Stimulated activated CD8-positive, alpha-beta memory T cell treated with anti-CD3 and anti-CD28 coated beads, Interleukin-7, amount 100 ng/mL, for 4 hours (primary cell): Measurements from ENCODE around the gene MIA3.
"Not testable (repeated sequence)": the region's sequence is repeated elsewhere in the genome, so short reads cannot be mapped to it uniquely, and the experiment has no call there.

ENCODE experiments used
- DNase-seq, 2 donors: peaks; one replicate each; pipeline ENCODE4 v3.0.0-alpha.2; 2020; ENCODE audit warnings: low read depth in 2 of 2

MIA3 gene

DNA sequence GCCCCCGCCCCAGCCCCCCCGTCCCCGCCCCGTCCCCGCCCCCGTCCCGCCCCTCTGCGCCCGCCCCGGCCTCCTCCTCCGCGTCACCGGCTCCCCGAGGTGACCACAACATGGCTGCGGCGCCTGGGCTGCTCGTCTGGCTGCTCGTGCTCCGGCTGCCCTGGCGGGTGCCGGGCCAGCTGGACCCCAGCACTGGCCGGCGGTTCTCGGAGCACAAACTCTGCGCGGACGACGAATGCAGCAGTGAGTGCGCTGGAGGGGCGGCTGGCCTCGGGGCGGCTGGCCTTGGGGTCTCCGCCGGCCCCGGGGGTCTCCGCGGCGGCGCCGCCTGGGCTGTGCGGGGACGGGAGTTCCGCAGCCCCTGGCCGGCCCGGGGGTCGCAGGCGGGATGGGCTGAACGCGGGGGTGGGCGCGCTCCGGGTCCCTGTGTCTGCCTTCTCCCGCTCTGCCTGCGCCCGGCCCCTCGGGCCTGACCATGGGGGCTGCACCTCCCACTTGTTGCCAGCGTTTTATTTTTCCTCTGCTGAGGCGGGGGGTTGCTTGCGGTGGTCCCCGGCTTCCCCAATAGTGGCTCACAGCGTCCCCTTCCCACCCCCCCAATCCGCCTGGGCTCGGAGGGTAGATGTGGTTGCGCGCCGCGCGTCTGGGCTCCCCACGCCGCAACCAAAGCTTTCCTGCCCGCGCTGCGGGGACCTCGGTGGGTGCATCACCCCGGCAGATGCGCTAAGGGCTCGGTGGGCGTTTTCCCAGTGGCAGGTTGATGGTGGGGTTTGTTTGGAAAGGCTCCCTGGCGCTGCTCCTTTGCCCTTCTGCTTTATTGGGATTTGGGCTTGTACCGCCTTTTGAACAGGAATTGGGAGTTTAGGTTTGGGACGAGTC, at the start of gene MIA3:
Gene MIA3 (plus strand): TSS at position 97 of the 879 bp plus-strand sequence. CDS start 14 bp downstream, at position 111.
- peak; percentile 13 to 39 for DNase-seq

DNA sequence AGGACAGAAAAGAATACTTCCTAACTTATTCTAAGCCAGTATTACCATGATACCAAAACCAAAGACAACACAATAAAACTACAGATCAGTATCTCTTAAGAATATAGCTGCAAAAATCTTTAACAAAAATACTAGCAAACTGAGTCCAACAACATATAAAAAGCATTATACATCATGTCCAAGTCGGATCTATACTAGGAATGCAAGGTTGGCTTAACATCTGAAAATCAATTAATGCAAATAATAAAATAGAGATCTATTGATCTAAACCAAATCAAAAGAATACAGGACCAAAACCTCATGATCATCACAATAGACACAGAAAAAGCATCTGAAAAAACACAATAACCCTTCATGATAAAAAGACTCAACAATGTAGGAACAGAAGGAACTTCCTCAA, 47.1 kb upstream of the MIA3 start:
- no peak for DNase-seq

- DNase-seq: no peak
These were observed 38.6 kb upstream of the MIA3 start for GRCh38 chr1:222579316-222579715.

DNA sequence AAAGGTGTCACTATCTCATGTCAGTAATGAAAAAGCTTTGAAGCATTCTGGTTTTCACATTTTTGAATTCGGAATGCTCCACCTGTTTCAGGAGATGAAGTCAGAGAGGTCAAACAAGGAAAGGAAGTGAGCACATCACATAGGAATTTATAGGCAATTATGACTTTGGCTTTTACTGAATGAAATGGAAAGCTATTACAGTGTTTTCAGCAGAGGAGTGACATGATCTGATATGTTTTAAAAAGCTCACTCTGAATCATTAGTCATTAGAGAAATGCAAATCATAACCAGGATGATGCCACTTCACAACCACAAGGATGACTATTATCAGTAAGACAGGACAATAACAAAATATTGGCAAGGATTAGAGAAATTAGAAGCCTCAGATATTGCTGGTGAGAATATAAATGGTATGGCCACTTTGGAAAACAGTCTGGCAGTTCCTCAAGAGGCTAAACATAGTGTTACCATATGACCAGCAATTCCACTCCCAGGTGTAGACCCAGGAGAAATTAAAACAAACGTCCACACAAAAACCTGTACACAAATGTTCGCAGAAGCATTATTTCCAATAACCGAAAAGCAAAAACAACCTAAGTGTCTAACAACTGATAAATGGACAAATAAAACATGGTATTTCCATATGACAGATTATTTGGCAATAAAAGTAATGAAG, 35.7 kb upstream of the MIA3 start:
- DNase-seq: no peak

GRCh38 chr1:222583079-222583478, 34.8 kb upstream of the MIA3 start:
- no peak for DNase-seq

- DNase-seq: no peak
These were observed 31.1 kb upstream of the MIA3 start for GRCh38 chr1:222586842-222587241.

DNA sequence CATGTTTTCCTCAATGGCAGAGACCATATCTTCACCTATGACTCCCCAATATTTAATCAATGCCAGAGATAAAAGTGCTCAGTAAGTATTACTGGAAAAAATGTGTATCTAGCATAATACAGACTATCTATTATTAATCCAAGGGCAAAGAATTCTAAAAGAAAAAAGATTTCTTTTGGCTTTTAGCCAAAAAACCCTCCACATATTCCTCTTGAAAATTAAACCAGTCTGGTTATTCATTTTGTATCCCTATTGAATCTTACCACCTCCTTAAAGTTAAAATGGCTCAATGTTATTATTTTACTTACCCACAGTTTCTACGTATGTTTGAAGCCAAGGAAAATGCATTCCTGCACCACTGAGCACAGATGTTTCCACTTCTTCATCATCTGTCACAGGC, 29.8 kb upstream of the MIA3 start:
- no peak for DNase-seq

GRCh38 chr1:222589462-222590302, 28.2 kb upstream of the MIA3 start, which contains the start of gene TAF1A:
TSS of gene TAF1A (minus strand) at chr1:222589933.
- DNase-seq: peak; percentile 79 to 81

DNA sequence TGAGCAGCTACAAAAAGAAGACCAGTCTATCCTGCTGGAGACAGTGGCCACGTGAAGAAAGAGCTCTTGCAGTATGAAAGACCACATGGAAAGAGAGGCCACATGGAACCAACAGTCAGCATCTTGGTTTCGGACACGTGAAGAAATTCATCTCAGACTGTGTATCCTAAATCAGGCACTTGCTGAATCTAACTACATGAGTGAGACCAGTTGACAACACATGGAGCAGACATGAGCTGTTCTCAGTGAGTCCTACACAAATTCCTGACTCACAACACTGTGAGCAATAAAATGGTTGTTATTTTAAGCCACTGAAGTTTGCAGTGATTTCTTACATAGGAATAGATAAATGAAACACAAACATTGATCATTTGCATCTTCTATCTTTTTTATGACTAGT, 25.7 kb upstream of the MIA3 start:
- no peak for DNase-seq

DNA sequence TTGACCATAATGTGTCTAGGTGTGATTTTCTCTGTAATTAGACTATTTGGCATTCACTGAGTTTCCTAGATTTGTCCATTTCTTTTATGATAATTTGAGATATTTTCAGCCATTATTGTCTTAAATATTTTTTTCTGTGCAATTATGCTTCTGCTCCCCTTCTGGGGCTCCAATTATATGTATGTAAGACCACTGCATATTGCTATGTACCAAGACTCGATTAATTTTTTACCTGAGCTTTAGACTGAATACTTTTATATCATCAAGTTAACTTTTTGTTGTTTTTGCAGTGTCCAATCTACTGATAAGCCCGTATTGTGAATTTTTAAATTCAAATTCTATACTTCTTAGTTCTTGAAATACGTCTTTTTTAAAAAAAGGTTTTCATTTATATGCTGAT, 23.1 kb upstream of the MIA3 start:
- DNase-seq: no peak

- DNase-seq: no peak
These were observed 21.2 kb upstream of the MIA3 start for GRCh38 chr1:222596696-222597095.

- DNase-seq: no peak
These were observed 17.6 kb upstream of the MIA3 start for GRCh38 chr1:222600281-222600680.

GRCh38 chr1:222601257-222601656, 16.6 kb upstream of the MIA3 start:
- DNase-seq: no peak

GRCh38 chr1:222606757-222607156, 11.1 kb upstream of the MIA3 start:
- no peak for DNase-seq

GRCh38 chr1:222609111-222609510, 8.8 kb upstream of the MIA3 start:
- not testable (repeated sequence) for DNase-seq

GRCh38 chr1:222610728-222611127, 7.2 kb upstream of the MIA3 start:
- DNase-seq: no peak

DNA sequence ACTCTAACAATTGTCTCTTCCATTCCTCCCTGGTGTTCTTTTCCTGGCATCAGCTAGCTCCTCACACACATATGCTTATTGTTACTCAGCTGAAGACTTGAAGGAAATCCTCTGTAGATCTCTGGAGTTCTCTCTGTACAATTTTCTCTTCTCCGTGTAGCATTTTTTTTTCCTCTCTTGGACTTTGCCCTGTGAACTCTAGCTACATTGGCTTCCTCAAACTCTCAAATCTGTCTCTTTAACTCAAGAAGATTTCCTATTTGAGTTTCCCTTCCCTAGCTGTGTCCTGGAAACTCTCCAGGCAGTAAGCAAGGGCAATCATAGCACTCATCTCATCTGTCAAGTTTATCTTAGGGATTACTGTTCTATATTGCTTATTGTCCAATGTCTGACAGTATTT, 4.3 kb upstream of the MIA3 start:
- DNase-seq: no peak

- DNase-seq: no peak
These were observed 1.4 kb upstream of the MIA3 start for GRCh38 chr1:222616525-222616924.

DNA sequence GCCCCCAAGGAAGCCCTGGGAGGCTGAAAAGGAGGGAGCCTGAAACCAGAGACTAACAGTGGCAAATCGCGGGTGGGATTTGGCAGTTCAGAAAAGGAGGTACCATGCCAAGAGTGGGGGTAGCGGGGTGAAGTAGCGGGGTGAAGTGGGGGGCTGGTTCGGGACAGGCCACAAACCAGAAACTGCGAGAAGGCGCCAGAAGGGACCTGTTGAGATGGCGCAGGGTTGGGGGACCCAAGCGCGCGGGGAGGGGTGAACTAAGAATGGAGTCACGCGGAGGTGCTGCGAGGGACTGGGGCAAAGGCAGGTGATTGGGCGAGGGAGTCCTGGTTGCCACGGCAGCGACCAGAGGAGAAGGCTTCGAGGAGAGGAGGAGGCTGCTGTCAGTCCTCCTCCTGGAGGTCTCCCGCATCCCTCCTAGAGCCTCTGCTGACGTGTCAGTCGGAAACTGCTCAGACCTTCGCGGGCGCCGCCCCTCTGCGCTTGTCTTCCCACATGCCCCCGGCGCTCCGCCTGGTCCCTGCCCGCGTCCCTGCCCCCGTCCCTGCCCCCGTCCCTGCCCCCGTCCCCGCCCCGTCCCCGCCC, 438 bp upstream of the MIA3 start:
- DNase-seq: peak; percentile 87 to 93

DNA sequence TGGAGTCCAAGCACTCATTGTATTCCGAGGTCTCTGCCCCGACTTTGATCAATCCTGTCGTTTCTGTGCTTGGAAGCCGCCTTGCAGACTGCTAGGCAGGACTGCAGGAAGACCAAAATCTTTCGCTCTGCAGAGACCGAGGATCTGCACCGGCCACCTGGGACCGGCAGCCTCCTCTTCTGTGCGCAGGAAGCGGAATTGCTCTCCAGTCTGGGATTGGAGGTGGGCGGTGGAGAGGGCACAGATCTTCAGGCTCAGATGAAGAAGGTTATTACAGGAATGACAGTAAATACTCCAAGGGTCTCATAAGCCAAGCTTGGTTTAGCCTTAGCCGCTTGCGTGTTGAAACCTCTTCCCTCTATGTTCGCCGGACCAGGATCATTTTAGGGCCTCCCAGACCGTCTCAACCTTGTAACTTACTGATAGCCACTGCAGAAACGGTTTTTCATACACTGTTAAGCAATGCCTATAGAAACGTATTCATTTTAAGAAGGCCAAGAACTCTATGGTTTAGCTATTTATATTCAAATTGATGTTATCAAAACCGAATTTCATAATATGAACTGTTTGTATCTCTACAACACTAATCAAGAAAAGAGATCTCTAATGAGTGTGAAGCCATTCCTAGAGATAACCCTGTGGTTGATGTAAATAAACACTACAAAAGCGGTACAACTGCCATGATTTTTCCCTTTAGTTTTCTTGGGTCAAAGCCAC, 1.1 kb downstream of the MIA3 start:
- DNase-seq: no peak

DNA sequence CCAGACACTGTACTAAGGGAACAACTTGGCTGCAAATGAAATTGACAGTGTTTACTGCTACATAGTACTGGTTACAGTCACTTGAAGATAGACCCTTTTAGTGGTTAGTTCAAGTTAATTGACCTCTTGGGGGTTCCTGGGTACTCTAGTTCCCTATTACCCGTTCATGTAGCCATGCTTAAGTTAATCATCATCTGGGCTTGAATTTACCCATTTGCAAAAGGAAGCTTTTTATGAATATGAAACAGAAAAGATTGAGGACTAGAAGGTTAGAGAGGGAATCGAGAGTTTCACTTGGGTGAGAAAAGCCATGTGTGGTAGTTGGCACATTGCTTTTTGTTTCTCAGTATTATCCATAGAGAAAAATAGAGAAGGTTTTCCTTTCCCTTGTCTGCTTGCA, 2.7 kb downstream of the MIA3 start:
- no peak for DNase-seq
